IPS DF 6.9 (cell line): ENCODE measurements around the gene C2CD4B.

ENCODE experiments used
- DNase-seq: peaks from one replicate; pipeline ENCODE4 v3.0.0-alpha.2; 2013; ENCODE audit warnings: low read depth, low spot score
- H3K27ac ChIP-seq: one replicate; pipeline ENCODE4 v1.5.1; 2013; ENCODE audit warnings: low read length, control low read depth
- H3K27me3 ChIP-seq: 2 replicates; pipeline ENCODE4 v1.6.1; 2013; ENCODE audit warnings: mild to moderate bottlenecking, low read length; ENCODE audit not compliant: control insufficient read depth, insufficient read depth
- H3K36me3 ChIP-seq: 2 replicates; pipeline ENCODE4 v1.6.1; 2013; ENCODE audit warnings: low read length; ENCODE audit not compliant: control insufficient read depth, insufficient read depth
- H3K4me1 ChIP-seq: 2 replicates; pipeline ENCODE4 v1.6.1; 2013; ENCODE audit warnings: low read length; ENCODE audit not compliant: control insufficient read depth, insufficient read depth
- H3K4me3 ChIP-seq: 2 replicates; pipeline ENCODE4 v1.5.1; 2013; ENCODE audit warnings: mild to moderate bottlenecking, low read length
- H3K9me3 ChIP-seq: 2 replicates; pipeline ENCODE4 v1.6.1; 2013; ENCODE audit warnings: low read length, inconsistent platforms; ENCODE audit not compliant: control insufficient read depth, insufficient read depth
- WGBS: extraction: QIAGEN DNeasy Blood & Tissue Kit; methylation state at CpG from one replicate; pipeline ENCODE4 v1.1.7; 2013; ENCODE audit warnings: mixed read lengths, missing lambda C conversion rate; ENCODE audit not compliant: insufficient read length, insufficient coverage; 5-methylcytosine and 5-hydroxymethylcytosine counted together

Gene C2CD4B

DNA sequence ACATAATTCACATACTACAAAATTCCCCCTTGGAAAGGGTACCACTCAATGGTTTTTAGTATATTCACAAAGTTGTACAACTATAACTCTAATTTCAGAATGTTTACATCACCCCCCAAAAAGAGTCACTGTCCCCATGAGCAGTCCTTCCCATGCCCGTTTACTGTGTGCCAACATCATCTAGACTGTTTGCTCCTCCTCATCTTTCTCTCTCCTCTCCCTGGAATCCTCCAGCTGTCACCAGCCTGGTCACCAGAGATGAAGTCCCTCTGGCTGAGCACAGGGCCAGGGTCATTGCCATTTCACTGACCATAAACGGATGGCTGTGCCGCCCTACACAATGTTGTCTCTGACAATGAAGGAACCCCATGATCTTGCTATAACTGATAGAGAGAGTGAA is 45.2 kb downstream of the C2CD4B start:
- no peaks in the 10 kb centered on the region for H3K9me3 ChIP-seq
- no CpG with 5 or more reads among the region's 3 CpGs for WGBS
- no peaks in the 10 kb centered on the region for H3K27me3 ChIP-seq
- no peak for DNase-seq
- H3K27ac ChIP-seq = no peak overlapping the region
- H3K4me1 ChIP-seq = peaks cover 2% of the 10 kb centered on the region; the same call in 1 of the 2 replicates
- no peaks in the 10 kb centered on the region for H3K36me3 ChIP-seq
- H3K4me3 ChIP-seq = no peak overlapping the region

DNA sequence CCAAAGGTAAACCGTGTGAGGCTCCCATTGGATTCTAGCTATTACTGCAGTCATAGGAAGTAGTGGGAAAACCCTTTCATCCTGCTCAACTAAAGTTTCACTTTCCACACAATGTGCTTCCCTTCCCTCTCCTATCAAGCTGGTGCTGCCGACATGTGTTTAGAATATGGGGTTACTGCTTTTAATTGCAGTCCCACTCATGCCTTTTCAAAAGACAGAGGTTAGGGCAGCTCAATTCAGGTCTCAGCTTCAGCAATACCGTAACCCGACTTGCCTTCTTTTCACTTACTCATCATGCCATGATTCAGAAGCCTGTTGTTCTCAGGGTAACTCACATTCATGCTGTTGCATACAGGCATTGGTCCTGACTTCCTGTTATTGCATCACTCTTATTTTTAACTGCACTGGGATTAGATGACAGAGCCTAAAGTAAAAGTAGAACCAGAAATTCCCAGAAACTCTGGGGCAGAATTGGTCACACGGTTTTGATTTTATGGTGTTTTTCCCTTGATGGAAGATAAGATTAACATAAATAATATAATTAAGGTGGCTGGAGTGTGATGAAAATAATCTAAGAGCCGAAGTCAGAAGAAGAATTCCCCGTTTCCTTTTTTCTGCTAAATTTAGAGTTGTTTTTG is 45.7 kb downstream of the C2CD4B start:
- Histone ChIP-seq H3K27me3 (no peaks in the 10 kb centered on the region), H3K4me3 (no peak overlapping the region), H3K36me3 (no peaks in the 10 kb centered on the region), H3K4me1 (peaks cover 2% of the 10 kb centered on the region; the same call in 1 of the 2 replicates), H3K9me3 (no peaks in the 10 kb centered on the region), H3K27ac (no peak overlapping the region)
- WGBS = no CpG with 5 or more reads among the region's 7 CpGs
- DNase-seq = no peak

DNA sequence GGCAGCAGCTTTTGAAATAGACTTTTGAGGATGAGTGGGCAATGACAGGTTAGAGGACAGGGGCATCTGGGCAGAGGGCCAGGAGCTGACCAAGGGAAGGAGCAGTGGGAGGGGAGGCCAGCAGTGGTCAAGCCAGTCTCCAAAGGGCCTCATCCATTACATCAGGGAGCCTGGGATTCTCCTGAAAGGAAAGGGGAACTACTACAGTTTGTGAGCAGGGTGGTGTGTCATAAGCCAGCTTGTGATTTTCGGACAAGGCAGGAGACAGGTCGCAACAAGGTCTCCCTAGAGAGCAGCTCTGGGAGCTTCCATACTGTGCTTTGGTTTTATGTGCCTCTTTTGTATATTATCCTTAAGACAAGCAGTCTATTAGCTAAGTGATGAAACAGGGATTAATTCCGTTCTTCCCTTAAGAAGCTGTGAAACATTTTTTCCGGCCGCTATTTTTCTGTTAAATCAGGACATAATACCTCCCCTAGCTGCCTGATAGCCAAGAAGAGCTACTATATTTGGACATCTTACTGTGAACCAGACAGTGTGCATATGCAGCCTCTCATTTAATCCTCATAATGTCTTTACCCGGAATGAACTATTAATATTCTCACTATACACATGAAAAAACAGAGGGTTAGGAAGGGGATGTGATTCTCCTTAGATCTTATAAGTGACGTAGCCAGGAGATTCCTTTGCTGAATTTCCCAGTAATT is 46.4 kb downstream of the C2CD4B start:
- no peak overlapping the region for H3K4me3 ChIP-seq
- no peak for DNase-seq
- peaks cover 2% of the 10 kb centered on the region; the same call in 1 of the 2 replicates for H3K4me1 ChIP-seq
- H3K27me3 ChIP-seq = no peaks in the 10 kb centered on the region
- H3K9me3 ChIP-seq = no peaks in the 10 kb centered on the region
- WGBS = no CpG with 5 or more reads among the region's 7 CpGs
- H3K27ac ChIP-seq = no peak overlapping the region
- no peaks in the 10 kb centered on the region for H3K36me3 ChIP-seq

DNA sequence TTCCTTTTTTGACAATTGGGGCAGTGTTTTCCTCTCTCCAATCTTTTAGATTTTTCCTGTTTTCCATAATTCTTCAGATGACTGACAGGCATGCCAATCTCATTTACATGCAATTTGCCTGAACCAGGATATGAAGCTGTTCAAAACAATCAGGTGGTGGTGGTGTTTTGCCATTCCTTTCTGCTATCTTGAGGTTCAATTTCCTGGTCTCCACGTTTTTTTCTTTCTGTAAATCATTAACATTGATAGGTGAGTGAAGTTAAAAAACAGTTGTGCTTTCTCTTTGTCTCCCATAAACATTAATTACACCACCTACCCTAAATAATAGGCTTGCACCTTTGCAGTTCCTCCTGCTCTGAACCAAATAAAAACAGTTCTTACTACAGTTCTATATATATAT is 49.2 kb downstream of the C2CD4B start:
- Histone ChIP-seq H3K27me3 (no peaks in the 10 kb centered on the region), H3K27ac (no peak overlapping the region), H3K9me3 (no peaks in the 10 kb centered on the region), H3K36me3 (no peaks in the 10 kb centered on the region), H3K4me1 (peaks cover 2% of the 10 kb centered on the region; the same call in 1 of the 2 replicates), H3K4me3 (no peak overlapping the region)
- WGBS = no CpG with 5 or more reads among the region's 1 CpG
- DNase-seq = no peak
